GM12872 (cell line): ENCODE data around the gene KRT74.

ENCODE experiments used
- TF ChIP-seq, protein P1 (sequence below): IDR thresholded peaks from 3 replicates; pipeline ENCODE4 v1.5.1; 2011; ENCODE audit warnings: low read depth, mild to moderate bottlenecking, low read length, moderate library complexity; ENCODE audit not compliant: insufficient read depth

KRT74 gene

DNA sequence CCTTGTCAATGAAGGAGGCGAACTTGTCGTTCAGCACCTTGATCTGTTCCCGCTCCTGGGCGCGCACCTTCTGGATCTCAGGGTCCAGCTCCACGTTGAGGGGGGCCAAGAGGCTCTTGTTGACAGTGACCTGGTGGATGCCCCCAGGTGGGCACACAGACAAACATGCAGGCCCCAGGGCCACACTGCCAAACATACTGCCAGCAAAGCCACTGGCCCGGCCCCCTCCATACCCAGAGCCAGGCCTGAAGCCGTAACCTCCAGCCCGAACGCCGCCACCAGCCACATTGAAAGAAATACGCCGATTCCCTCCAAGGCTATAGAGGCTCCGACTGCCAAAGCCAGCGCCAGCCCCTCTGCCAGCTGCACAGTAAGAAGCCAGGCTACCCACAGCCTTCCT is 337 bp downstream of the KRT74 start:
- TF ChIP-seq, protein P1, sequence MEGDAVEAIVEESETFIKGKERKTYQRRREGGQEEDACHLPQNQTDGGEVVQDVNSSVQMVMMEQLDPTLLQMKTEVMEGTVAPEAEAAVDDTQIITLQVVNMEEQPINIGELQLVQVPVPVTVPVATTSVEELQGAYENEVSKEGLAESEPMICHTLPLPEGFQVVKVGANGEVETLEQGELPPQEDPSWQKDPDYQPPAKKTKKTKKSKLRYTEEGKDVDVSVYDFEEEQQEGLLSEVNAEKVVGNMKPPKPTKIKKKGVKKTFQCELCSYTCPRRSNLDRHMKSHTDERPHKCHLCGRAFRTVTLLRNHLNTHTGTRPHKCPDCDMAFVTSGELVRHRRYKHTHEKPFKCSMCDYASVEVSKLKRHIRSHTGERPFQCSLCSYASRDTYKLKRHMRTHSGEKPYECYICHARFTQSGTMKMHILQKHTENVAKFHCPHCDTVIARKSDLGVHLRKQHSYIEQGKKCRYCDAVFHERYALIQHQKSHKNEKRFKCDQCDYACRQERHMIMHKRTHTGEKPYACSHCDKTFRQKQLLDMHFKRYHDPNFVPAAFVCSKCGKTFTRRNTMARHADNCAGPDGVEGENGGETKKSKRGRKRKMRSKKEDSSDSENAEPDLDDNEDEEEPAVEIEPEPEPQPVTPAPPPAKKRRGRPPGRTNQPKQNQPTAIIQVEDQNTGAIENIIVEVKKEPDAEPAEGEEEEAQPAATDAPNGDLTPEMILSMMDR, result no peak

DNA sequence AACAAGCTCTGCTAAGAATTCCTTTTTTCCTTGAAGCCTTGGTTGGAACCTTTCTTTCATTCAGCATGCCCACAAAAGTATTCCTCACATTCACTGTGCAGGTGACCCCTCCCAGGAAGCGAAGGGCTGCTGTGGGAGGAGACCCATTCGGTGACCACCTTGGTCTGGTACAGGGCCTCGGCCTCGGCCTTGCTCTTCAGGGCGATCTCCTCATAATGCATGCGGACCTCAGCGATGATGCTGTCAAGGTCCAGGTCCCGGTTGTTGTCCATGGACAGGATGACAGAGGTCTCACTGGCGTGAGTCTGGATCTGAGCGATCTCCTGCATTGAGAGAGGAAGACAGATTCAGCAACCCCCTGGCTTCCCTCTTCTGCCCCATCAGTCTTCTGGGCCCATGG is 3.1 kb downstream of the KRT74 start:
- TF ChIP-seq, protein P1, result no peak

DNA sequence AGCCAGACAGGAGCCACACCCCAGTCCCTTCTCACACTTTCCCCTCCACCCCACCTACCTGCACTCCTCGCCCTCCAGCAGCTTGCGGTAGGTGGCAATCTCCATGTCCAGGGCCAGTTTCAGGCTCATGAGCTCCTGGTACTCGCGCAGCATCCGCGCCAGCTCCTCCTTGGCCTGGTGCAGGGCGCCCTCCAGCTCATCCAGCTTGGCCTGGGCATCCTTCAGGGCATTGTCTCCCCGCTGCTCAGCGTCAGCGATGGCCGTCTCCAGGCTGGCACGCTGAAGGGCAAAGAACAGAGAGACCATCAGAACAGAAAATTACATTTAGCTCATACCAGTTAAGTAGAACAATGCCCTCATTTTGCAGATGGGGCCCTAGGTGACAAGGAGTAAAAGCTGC is 5.5 kb downstream of the KRT74 start:
- TF ChIP-seq, protein P1, result no peak

DNA sequence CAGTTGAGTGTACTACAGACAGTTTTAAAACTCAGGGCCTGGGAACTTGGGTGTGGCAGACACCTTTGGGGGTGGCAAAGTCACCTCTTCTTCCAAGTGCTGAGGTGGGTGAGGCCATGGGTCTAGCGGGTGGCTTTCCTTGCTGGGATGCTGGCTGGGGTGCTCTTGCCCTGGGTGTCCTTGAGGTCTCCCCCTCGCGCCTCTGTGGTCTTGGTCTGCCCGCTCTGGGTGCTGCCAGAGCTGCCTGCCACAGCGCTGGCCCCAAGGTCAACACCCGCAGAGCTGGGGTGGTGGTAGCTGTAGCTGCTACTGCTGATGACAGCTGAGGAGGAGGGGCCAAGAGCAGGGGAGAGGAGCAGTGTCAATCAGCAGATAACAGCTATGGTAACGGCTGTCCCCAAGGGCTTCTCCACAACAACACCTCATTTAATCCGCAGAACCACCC is 6.8 kb downstream of the KRT74 start:
- TF ChIP-seq, protein P1, result no peak

DNA sequence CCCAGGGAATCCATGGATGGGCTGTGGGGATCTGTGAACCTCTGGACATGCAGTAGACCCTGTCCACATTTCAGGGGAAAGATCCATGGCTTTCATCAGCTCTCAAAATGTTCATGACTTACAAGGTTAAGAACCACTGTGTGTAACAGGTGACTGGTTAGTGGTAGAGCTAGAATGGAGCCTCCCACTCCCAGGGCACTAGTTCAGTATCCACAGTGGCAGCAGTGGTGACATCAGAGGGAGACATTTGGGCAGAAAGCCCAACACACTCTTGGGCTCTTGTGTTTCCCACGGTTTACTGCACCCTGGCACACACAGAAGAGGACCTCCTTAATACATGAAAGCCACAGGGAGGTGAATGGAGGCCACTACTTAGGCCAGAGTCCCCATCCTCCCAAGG is 9.1 kb downstream of the KRT74 start:
- TF ChIP-seq, protein P1, result no peak

DNA sequence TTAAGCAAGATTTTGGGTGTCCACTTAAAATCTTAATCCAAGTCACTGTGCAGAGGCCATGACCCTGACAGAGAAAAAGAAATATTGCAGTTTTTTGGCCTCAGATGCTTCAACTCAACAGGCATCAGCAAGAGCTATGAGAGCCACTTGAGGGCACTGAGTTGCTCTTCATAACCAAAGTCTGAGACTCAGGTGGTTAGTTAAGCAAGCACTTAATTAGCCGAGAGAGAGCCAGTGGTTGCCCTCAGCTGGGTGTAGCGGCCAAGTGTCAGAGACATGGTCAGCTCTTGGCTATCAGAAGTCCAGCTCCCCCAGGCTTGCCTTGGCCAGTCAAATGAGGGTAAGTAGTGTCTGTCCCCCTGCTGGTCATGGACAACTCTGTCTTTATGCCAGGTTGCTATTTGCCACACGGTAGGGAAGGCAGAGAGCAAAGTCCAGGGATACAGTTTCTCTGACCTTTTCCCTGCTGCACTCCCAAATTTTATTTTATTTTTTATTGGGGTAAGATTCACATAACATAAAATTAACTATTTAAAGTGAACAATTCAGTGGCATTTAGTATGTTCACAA is 11.7 kb downstream of the KRT74 start:
- TF ChIP-seq, protein P1, result peak; percentile 42

DNA sequence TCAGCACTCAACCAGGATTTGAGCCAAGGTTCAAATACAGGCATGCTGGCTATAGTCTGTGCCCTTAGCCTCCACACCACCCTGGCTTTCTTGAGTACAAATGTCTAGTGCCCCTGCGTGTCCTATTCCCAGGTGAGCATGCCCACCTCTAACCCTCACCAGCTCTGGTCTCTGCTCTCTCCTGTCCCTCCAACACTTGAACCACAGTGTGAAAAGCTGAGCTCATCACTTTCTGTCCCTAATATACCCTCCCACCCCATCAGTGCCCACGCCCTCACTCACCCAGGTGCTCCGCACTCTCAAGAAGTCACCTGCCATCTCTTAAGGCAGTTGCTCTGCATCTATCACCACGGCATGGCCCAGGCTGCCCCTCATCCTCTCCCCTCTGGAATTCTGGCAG is 13.7 kb downstream of the KRT74 start:
- TF ChIP-seq, protein P1, result no peak
